H1 (cell line): ENCODE measurements around the gene PTPRCAP. TPM values are rescaled to one million over a fixed set of nuclear protein-coding genes. Genes with fewer than 3 reads are reported as not detected.
A peak's percentile ranks its signal among the peaks of the same experiment; 100 is the strongest.

Experiments used
- CTCF ChIA-PET: fragments of 300-600 bp; sonication (Branson Sonifier 250); formaldehyde crosslinking; loops from one replicate; lab custom pipeline; 2021; ENCODE audit not compliant: partially characterized antibody; lab: Charles Lee
- POLR2A ChIA-PET: fragments of 300-600 bp; sonication (Branson Sonifier 250); formaldehyde crosslinking; loops from one replicate; lab custom pipeline; 2021; ENCODE audit warnings: inconsistent platforms; ENCODE audit not compliant: partially characterized antibody; lab: Charles Lee
- DNase-seq, 2 experiments: peaks; one replicate each; pipeline versions ENCODE4 v3.0.0 to v3.0.0-alpha.2; 2010 to 2022; ENCODE audit warnings: low spot score in 2 of 2, low read depth in 1 of 2, mixed read lengths in 1 of 2
- FAIRE-seq: peaks from 2 replicates; lab custom pipeline; 2011; peaks lifted over from hg19 to GRCh38; lab: Jason Lieb, UNC
- H2AFZ ChIP-seq: 2 replicates; pipeline ENCODE4 v1.8.1; 2012; ENCODE audit warnings: low read length, inconsistent platforms
- H2AK5ac ChIP-seq: 2 replicates; pipeline ENCODE4 v1.6.1; 2013; ENCODE audit warnings: low read depth, low read length
- H2BK120ac ChIP-seq: replicated peaks from 2 replicates; pipeline ENCODE3; 2013; ENCODE audit warnings: low read depth, low read length, inconsistent platforms
- H2BK12ac ChIP-seq: 2 replicates; pipeline ENCODE4 v1.6.1; 2013; ENCODE audit warnings: low read depth, low read length
- H2BK15ac ChIP-seq: 2 replicates; pipeline ENCODE4 v1.6.1; 2013; ENCODE audit warnings: low read length
- H2BK20ac ChIP-seq: 2 replicates; pipeline ENCODE4 v1.6.1; 2013; ENCODE audit warnings: low read length
- H2BK5ac ChIP-seq: 2 replicates; pipeline ENCODE4 v1.6.1; 2013; ENCODE audit warnings: low read depth, low read length
- H3K14ac ChIP-seq: 2 replicates; pipeline ENCODE4 v1.6.1; 2013; ENCODE audit warnings: inconsistent platforms; ENCODE audit not compliant: insufficient read length
- H3K18ac ChIP-seq: 2 replicates; pipeline ENCODE4 v1.6.1; 2013; ENCODE audit warnings: low read length; ENCODE audit errors: extremely low read depth
- H3K23ac ChIP-seq: 2 replicates; pipeline ENCODE4 v1.6.1; 2013; ENCODE audit warnings: inconsistent platforms; ENCODE audit not compliant: insufficient read length
- H3K23me2 ChIP-seq: 2 replicates; pipeline ENCODE4 v1.6.1; 2013; ENCODE audit warnings: low read depth, low read length
- H3K27ac ChIP-seq: 2 replicates; pipeline ENCODE4 v1.6.1; 2011; ENCODE audit warnings: low read depth, low read length, inconsistent platforms
- H3K27me3 ChIP-seq, 4 experiments: replicated peaks in 1 of 4; 1 replicate in 1 of 4; 2 replicates in 3 of 4; pipeline versions ENCODE4 v1.6.1 to v1.8.1; 2011 to 2013; ENCODE audit warnings: low read length in 3 of 4, mild to moderate bottlenecking in 3 of 4, inconsistent platforms in 2 of 4, mixed read lengths in 2 of 4, moderate library complexity in 1 of 4; ENCODE audit not compliant: control insufficient read depth in 3 of 4, insufficient read depth in 3 of 4; ENCODE audit errors: extremely low read depth in 1 of 4
- H3K36me3 ChIP-seq, 4 experiments: 2 replicates each; pipeline versions ENCODE4 v1.6.1 to v1.8.1; 2011 to 2013; ENCODE audit warnings: mild to moderate bottlenecking in 4 of 4, low read length in 3 of 4, moderate library complexity in 2 of 4, control low read depth in 1 of 4, inconsistent platforms in 1 of 4; ENCODE audit not compliant: insufficient read depth in 4 of 4, control insufficient read depth in 2 of 4
- H3K4ac ChIP-seq: replicated peaks from 2 replicates; pipeline ENCODE3; 2013; ENCODE audit warnings: low read length, low read depth, mixed read lengths, inconsistent platforms; ENCODE audit not compliant: insufficient read length
- H3K4me1 ChIP-seq, 4 experiments: replicated peaks in 1 of 4; 1 replicate in 1 of 4; 2 replicates in 3 of 4; pipeline versions ENCODE4 v1.6.1 to v1.8.1; 2011 to 2013; ENCODE audit warnings: low read length in 3 of 4, inconsistent platforms in 2 of 4, mixed read lengths in 1 of 4; ENCODE audit not compliant: insufficient read depth in 4 of 4, control insufficient read depth in 3 of 4
- H3K4me2 ChIP-seq, 2 experiments: 2 replicates each; pipeline versions ENCODE4 v1.6.1 to v1.8.1; 2011 to 2013; ENCODE audit warnings: low read depth in 2 of 2, low read length in 2 of 2, control low read depth in 1 of 2, inconsistent platforms in 1 of 2, mild to moderate bottlenecking in 1 of 2; ENCODE audit not compliant: insufficient read depth in 1 of 2
- H3K4me3 ChIP-seq, 4 experiments: fragments of 200-600, 300-600 bp in 1 of 4; sonication (generic), shearing (Covaris generic), sonication (Bioruptor Twin) in 1 of 4; 2 replicates each; pipeline versions ENCODE4 v1.5.1 to v1.8.1; 2011 to 2016; ENCODE audit warnings: low read length in 4 of 4, low read depth in 3 of 4, control low read depth in 2 of 4, inconsistent platforms in 2 of 4, mild to moderate bottlenecking in 2 of 4, mixed read lengths in 1 of 4, moderate library complexity in 1 of 4; ENCODE audit not compliant: insufficient read depth in 2 of 4; ENCODE audit errors: extremely low read depth in 1 of 4
- H3K56ac ChIP-seq: replicated peaks from 2 replicates; pipeline ENCODE3; 2013; ENCODE audit warnings: low read depth, mild to moderate bottlenecking, mixed read lengths, low read length, inconsistent platforms; ENCODE audit not compliant: insufficient read length
- H3K79me1 ChIP-seq: 2 replicates; pipeline ENCODE4 v1.6.1; 2013; ENCODE audit warnings: low read depth, low read length, control low read depth
- H3K79me2 ChIP-seq, 2 experiments: 2 replicates each; pipeline versions ENCODE4 v1.6.1 to v1.8.1; 2012 to 2013; ENCODE audit warnings: low read length in 2 of 2, mild to moderate bottlenecking in 2 of 2, inconsistent platforms in 1 of 2; ENCODE audit not compliant: insufficient read depth in 2 of 2, control insufficient read depth in 1 of 2
- H3K9ac ChIP-seq, 4 experiments: replicated peaks in 1 of 4; 1 replicate in 1 of 4; 2 replicates in 3 of 4; pipeline versions ENCODE4 v1.6.1 to v1.8.1; 2011 to 2013; ENCODE audit warnings: low read depth in 3 of 4, low read length in 3 of 4, control low read depth in 2 of 4, mild to moderate bottlenecking in 2 of 4, moderate library complexity in 2 of 4, inconsistent platforms in 1 of 4; ENCODE audit errors: extremely low read depth in 1 of 4
- H3K9me3 ChIP-seq, 2 experiments: 2 replicates each; pipeline versions ENCODE4 v1.6.1 to v1.8.1; 2012 to 2013; ENCODE audit warnings: mild to moderate bottlenecking in 2 of 2, moderate library complexity in 2 of 2, control low read depth in 1 of 2, inconsistent platforms in 1 of 2, low read depth in 1 of 2, low read length in 1 of 2, mixed read lengths in 1 of 2; ENCODE audit not compliant: insufficient read depth in 2 of 2
- H4K20me1 ChIP-seq, 2 experiments: replicated peaks in 1 of 2; 2 replicates each; pipeline versions ENCODE3 to v1.8.1; 2011 to 2013; ENCODE audit warnings: inconsistent platforms in 2 of 2, low read length in 2 of 2, mild to moderate bottlenecking in 1 of 2; ENCODE audit not compliant: insufficient read depth in 2 of 2, control insufficient read depth in 1 of 2
- H4K5ac ChIP-seq: 2 replicates; pipeline ENCODE4 v1.6.1; 2013; ENCODE audit warnings: low read length, low read depth, mixed read lengths, inconsistent platforms; ENCODE audit not compliant: insufficient read length
- H4K8ac ChIP-seq: 2 replicates; pipeline ENCODE4 v1.8.0; 2013; ENCODE audit warnings: mild to moderate bottlenecking, moderate library complexity, low read length, inconsistent platforms; ENCODE audit not compliant: insufficient read depth; ENCODE audit errors: extremely low read depth
- H4K91ac ChIP-seq: replicated peaks from 2 replicates; pipeline ENCODE3; 2013; ENCODE audit warnings: low read length, mixed read lengths, inconsistent platforms; ENCODE audit not compliant: insufficient read length
- CHD2 ChIP-seq: IDR thresholded peaks from 2 replicates; pipeline ENCODE4 v1.6.1; 2012; ENCODE audit warnings: low read length, improper control_type of control experiment
- E2F6 ChIP-seq: IDR thresholded peaks from 2 replicates; pipeline ENCODE4 v1.6.1; 2012; ENCODE audit warnings: inconsistent platforms
- JUND ChIP-seq: IDR thresholded peaks from 2 replicates; pipeline ENCODE4 v1.6.1; 2011; ENCODE audit warnings: mild to moderate bottlenecking, improper control_type of control experiment, low read length
- KDM5A ChIP-seq: fragments of 200-600 bp; IDR thresholded peaks from 2 replicates; pipeline ENCODE4 v1.7.1; 2012; ENCODE audit warnings: mild to moderate bottlenecking, low read length, inconsistent platforms, mixed read lengths
- NRF1 ChIP-seq: IDR thresholded peaks from 2 replicates; pipeline ENCODE4 v1.6.1; 2011; ENCODE audit warnings: mild to moderate bottlenecking, low read depth, low read length, improper control_type of control experiment
- POLR2A ChIP-seq, 2 experiments: IDR thresholded peaks; 1 replicate in 1 of 2; 2 replicates in 1 of 2; pipeline ENCODE4 v1.6.1; 2011; ENCODE audit warnings: low read depth in 2 of 2, low read length in 2 of 2, mild to moderate bottlenecking in 2 of 2; ENCODE audit errors: control extremely low read depth in 1 of 2
- RBBP5 ChIP-seq: IDR thresholded peaks from 2 replicates; pipeline ENCODE4 v1.7.1; 2012; ENCODE audit warnings: low read depth, mild to moderate bottlenecking, inconsistent platforms, low read length, moderate library complexity, borderline replicate concordance
- RNF2 ChIP-seq: fragments of 200-900, 300-1000 bp; sonication (generic); IDR thresholded peaks from 2 replicates; pipeline ENCODE4 v1.7.1; 2016; ENCODE audit warnings: borderline replicate concordance, low read depth, mild to moderate bottlenecking, antibody characterized with exemption, low read length; ENCODE audit not compliant: poor library complexity, severe bottlenecking; ENCODE audit errors: missing control alignments
- TBP ChIP-seq: IDR thresholded peaks from 2 replicates; pipeline ENCODE4 v1.6.1; 2011; ENCODE audit warnings: low read depth, low read length, improper control_type of control experiment
- YY1 ChIP-seq: IDR thresholded peaks from 2 replicates; pipeline ENCODE4 v1.6.1; 2011; ENCODE audit warnings: low read depth, mild to moderate bottlenecking, low read length
- ZNF274 ChIP-seq: IDR thresholded peaks from 2 replicates; pipeline ENCODE4 v1.7.0; 2012; ENCODE audit warnings: low read length, borderline replicate concordance; ENCODE audit errors: extremely low read depth
- WGBS, 2 experiments: shearing (Covaris generic) in 1 of 2; methylation state at CpG; one replicate each; pipeline versions ENCODE4 v1.1.6 to v1.1.7; 2013 to 2015; ENCODE audit warnings: low lambda C conversion rate in 2 of 2, mixed read lengths in 2 of 2, inconsistent platforms in 1 of 2, low coverage in 1 of 2, missing lambda C conversion rate in 1 of 2; ENCODE audit not compliant: insufficient replicate concordance in 2 of 2, insufficient coverage in 1 of 2, insufficient read length in 1 of 2; ENCODE audit errors: extremely low coverage in 1 of 2, missing lambda C conversion rate in 1 of 2; 5-methylcytosine and 5-hydroxymethylcytosine counted together
- polyA plus RNA-seq, 7 experiments: library from polyadenylated mRNA; depleted of rRNA in 3 of 7; stranded (reverse) in 5 of 7; unstranded in 2 of 7; fragments of >200 nt in 5 of 7; fragments of 200-250 nt in 2 of 7; gene quantifications; 1 replicate in 5 of 7; 2 replicates in 1 of 7; 4 replicates in 1 of 7; pipeline versions ENCODE4 v1.2.1 to v1.2.3, GENCODE V29; 2011 to 2013; ENCODE audit warnings: missing spikeins in 2 of 7, mixed read lengths in 2 of 7
- total RNA-seq: library from RNA; stranded (reverse); fragmentation: NEBNext Ultra II Directional; extraction: Animal tissue kit (Norgen Biotek cat#: 25700); gene quantifications from 2 replicates; pipeline ENCODE4 v1.2.1, GENCODE V29; 2021

Gene PTPRCAP
- total and polyA plus RNA-seq, 2 of the 8 experiments (the other 6 are each of a cell fraction or from before 2014, with no cell fraction given): 0.78 to 6.7 TPM

GRCh38 chr11:67468759-67469507 is 31.5 kb upstream of the PTPRCAP start, which contains the start of gene TMEM134:
Gene TMEM134, minus strand, starts transcription at chr11:67469251. Its CDS starts 59 bp downstream, at chr11:67469192.
- Histone ChIP-seq H3K23me2 (peaks cover 6% of the 10 kb centered on the region), H2BK12ac (no peak within 1 kb of the TSS), H3K27ac (peak within 1 kb of the TSS; percentile 58; the same call in 1 of the 2 replicates), H2BK15ac (no peak within 1 kb of the TSS), H3K4me2 (peak within 1 kb of the TSS; percentile 81 to 86), H2AFZ (peak within 1 kb of the TSS; percentile 47; the same call in 1 of the 2 replicates), H3K79me1 (peaks cover 2% of the 10 kb centered on the region), H4K20me1 (peaks cover 0 to 3% of the 10 kb centered on the region in 2 experiments), H3K18ac (peak within 1 kb of the TSS; percentile 32), H3K14ac (no peak within 1 kb of the TSS), H3K4ac (no peak within 1 kb of the TSS), H3K56ac (peak within 1 kb of the TSS; percentile 77), H2BK5ac (no peak within 1 kb of the TSS; the same call in 1 of the 2 replicates), H2BK20ac (no peak within 1 kb of the TSS), H3K79me2 (peaks cover 0 to 3% of the 10 kb centered on the region in 2 experiments; a peak in 2 of 4 replicates), H3K4me3 (peak within 1 kb of the TSS; percentile 55 to 90 (median 76)), H3K9me3 (no peaks in the 10 kb centered on the region), H3K27me3 (no peaks in the 10 kb centered on the region), H4K91ac (peak within 1 kb of the TSS; percentile 61), H4K8ac (peak within 1 kb of the TSS; percentile 96; the same call in 1 of the 2 replicates), H3K4me1 (peaks cover 2 to 14% (median 4%) of the 10 kb centered on the region in 4 experiments; a peak in 6 of 7 replicates), H3K36me3 (no peaks in the 10 kb centered on the region), H4K5ac (peak within 1 kb of the TSS; percentile 86), H2BK120ac (no peak within 1 kb of the TSS), H2AK5ac (no peak within 1 kb of the TSS), H3K9ac (peak within 1 kb of the TSS in 3 of 4 experiments; percentile 29 to 59 (median 38); a peak in 5 of 7 replicates), H3K23ac (no peak within 1 kb of the TSS)
- 3% methylated on average over 32 of the region's 76 CpGs; no CpG with 5 or more reads in 1 of the 2 experiments for WGBS, 2 experiments
- ChIA-PET POLR2A (interaction anchor here (0.6 to 4.6 kb wide), 32 partner anchors 10 to 158 kb away, joined by 3 to 36 read pairs (median 4); partner anchors contain the start of genes CABP4, CORO1B, GPR152 and GSTP1), CTCF (interaction anchor here (0.7 to 2.3 kb wide), 15 partner anchors 22 to 1580 kb away, joined by 3 to 15 read pairs (median 3); partner anchors contain the start of genes CARNS1, CORO1B, PITPNM1 and PPP1CA)
- FAIRE-seq (no peak), DNase-seq (peak; percentile 70 to 93)
- no peak for TF ChIP-seq RBBP5
- no peak for TF ChIP-seq E2F6
- TF ChIP-seq KDM5A: no peak
- TF ChIP-seq POLR2A (IDR thresholded peaks at IDR 0.05; ENCODE audit: control extremely low read depth in 1 of 2, low read depth in 2 of 2, low read length in 2 of 2): peak; percentile 57 to 84
- TF ChIP-seq ZNF274: no peak
- no peak for TF ChIP-seq NRF1
- TF ChIP-seq YY1: peak; percentile 91
- peak; percentile 54; the same call in 1 of the 2 replicates for TF ChIP-seq JUND
- TF ChIP-seq RNF2: no peak
- TF ChIP-seq TBP: peak; percentile 60; the same call in 1 of the 2 replicates
- TF ChIP-seq CHD2: peak; percentile 47; the same call in 1 of the 2 replicates
